Measurements from ENCODE around the gene DGKQ.

DGKQ gene

GRCh38 chr4:1013225-1014073 lies 40.1 kb upstream of the DGKQ start:
- H3K4me3 Mint-ChIP-seq = peak overlapping the region; percentile 13
- H3K36me3 Mint-ChIP-seq = no peaks in the 10 kb centered on the region
- no peaks in the 10 kb centered on the region for H3K9me3 Mint-ChIP-seq (ENCODE audit: low read depth)
- H3K4me1 Mint-ChIP-seq (ENCODE audit: low read depth) = peaks cover 14% of the 10 kb centered on the region
- H3K27me3 Mint-ChIP-seq = peaks cover 3% of the 10 kb centered on the region
- H3K27ac Mint-ChIP-seq = no peak overlapping the region

- Mint-ChIP-seq H3K27ac (no peak overlapping the region), H3K4me3 (peak overlapping the region; percentile 62)
Observed at GRCh38 chr4:1012034-1012739, 38.8 kb upstream of the DGKQ start.

DNA sequence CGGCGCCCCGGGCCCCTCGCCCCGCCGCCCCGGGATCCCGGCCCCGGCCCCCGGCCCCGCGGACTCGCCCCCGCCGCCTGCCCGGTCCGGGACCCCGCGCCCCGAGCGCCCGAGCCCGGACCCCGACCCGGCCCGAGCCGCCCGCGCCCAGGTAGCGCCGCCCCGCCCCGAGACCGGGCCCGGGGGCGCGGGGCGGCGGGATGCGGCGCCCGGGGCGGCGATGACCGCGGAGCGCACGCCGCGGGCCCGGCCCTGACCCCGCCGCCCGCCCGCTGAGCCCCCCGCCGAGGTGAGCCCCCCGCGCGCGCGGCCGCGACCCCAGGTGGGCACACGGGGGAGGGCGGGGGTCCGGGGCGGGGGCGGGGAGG lies 38.3 kb upstream of the DGKQ start:
- H3K27ac Mint-ChIP-seq = no peak overlapping the region
- no peak overlapping the region for H3K4me3 Mint-ChIP-seq
- peaks cover 14% of the 10 kb centered on the region for H3K27me3 Mint-ChIP-seq
- H3K36me3 Mint-ChIP-seq = no peaks in the 10 kb centered on the region
- H3K9me3 Mint-ChIP-seq (ENCODE audit: low read depth) = no peaks in the 10 kb centered on the region
- peaks cover 14% of the 10 kb centered on the region for H3K4me1 Mint-ChIP-seq (ENCODE audit: low read depth)

More at GRCh38 chr4:1012034-1012739, 38.8 kb upstream of the DGKQ start:
- Mint-ChIP-seq H3K36me3 (no peaks in the 10 kb centered on the region), H3K4me1 (ENCODE audit: low read depth) (peaks cover 14% of the 10 kb centered on the region), H3K27me3 (peaks cover 11% of the 10 kb centered on the region), H3K9me3 (ENCODE audit: low read depth) (no peaks in the 10 kb centered on the region)

DNA sequence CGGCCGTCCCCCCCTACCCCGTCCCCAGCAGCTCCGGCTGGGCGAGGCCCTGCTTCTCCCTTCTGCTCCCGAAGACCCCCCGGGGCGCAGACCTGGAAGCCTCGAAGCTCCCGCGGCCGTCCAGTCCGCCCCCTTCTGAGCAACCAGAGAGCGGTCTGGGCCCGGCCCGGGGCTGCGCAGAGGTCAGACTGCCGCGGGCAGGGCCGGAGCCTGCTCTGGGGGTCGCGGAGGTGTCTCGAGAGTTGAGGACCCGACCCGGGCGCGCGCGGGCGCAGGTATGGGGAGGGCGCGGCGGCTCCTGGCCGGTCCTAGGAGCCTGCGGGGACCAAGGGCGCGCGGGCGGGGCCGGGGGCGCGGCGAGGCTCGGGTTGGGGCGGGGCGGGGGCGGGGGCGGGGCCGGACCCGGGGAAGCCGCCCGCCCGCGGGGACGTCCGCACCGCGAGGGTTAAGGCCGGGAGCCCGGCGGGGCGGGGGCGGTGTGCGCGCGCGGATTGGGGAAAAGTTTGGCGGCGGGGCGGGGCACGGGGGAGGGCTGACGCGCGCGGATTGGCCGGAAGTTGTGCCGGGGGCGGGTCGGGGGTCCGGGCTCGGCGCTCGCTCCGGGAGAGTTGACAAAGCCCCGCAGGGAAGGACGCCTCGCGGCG lies 37.8 kb upstream of the DGKQ start, which contains the start of gene FGFRL1:
TSS of gene FGFRL1 (plus strand) at position 605 of the 644 bp plus-strand sequence. CDS start 860 bp downstream, outside the sequence.
- H3K27ac Mint-ChIP-seq = peak within 1 kb of the TSS; percentile 70
- peaks cover 14% of the 10 kb centered on the region for H3K4me1 Mint-ChIP-seq (ENCODE audit: low read depth)
- H3K36me3 Mint-ChIP-seq = no peaks in the 10 kb centered on the region
- H3K9me3 Mint-ChIP-seq (ENCODE audit: low read depth) = no peaks in the 10 kb centered on the region
- peak within 1 kb of the TSS; percentile 86 for H3K4me3 Mint-ChIP-seq
- peaks cover 17% of the 10 kb centered on the region for H3K27me3 Mint-ChIP-seq

DNA sequence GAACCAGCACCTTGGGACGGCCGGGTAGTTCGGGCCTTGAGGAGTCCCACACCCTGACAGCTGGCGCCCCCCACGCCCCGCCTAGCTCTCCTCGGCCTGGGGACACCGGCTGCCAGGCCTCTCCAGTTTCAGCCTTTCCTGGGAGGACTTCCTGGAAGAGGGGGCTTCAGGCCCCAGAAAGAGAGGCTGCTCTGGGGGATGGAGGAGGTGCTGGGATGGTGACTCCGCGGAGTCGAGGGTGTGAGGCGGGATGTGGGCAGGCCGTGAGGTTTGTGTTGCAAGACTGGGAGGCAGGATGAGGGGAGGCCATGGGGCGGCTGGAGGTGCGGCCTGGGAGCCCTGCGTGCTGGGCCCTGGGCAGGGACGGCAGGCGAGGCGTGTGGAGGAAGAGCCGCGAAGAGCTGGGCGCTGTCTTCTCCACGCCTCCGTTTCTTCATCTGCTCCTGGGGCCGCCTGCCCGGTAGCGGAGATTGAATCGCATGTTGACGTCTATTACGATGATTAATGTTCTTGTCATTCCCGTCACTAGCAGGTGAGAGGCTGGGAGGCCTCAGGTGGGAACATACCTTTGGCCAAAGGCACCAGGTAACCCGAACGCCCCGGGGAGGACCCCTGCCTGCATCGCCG lies 37.1 kb upstream of the DGKQ start:
- no peaks in the 10 kb centered on the region for H3K9me3 Mint-ChIP-seq (ENCODE audit: low read depth)

DNA sequence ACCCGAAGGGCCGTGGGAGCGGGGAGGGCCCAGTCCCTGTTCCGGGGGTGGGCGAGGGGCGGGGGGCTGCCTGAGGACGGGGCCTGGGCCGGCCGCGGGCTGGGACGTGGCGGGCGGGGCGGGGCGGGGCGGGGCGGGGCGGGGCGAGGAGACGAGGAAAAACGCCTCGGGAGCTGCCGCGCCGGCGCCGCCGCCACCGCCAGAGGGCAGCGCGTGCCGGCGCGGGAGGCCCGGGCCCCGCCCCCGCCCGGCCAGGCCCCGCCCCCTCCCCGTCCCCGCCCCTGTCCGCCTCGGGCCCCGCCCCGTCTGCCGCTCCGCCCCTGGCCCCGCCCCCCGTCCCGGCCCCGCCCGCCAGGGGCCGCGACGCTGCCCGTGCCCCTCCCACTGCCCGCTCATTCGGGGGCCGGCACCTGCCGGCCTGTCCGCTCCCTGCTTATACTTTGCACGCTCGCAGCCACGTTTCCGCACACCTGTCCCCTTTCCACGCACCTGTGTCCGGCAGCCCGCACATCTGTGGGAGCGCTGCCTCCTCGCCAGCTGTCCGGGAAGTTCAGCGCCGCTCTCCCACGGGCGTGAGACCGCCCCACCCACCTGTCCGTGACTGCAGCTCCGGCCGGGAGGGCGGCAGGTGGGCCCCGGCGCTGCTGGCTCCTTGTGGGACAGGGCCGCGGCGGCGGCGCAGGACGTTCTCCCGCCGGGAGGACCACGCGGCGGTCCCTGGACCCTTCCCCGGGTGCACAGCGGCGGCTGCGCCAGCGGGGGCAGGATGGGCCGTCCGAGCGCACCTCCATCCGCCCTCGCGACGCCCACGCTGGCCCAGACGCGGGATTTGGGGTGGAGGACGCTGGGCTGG lies 36.4 kb upstream of the DGKQ start:
- Mint-ChIP-seq H3K27ac (no peak overlapping the region), H3K36me3 (no peaks in the 10 kb centered on the region), H3K9me3 (ENCODE audit: low read depth) (no peaks in the 10 kb centered on the region), H3K27me3 (peaks cover 18% of the 10 kb centered on the region), H3K4me1 (ENCODE audit: low read depth) (peaks cover 14% of the 10 kb centered on the region), H3K4me3 (peak overlapping the region; percentile 72)

More for the DNA sequence above, 37.1 kb upstream of the DGKQ start:
- Mint-ChIP-seq H3K27me3 (peaks cover 17% of the 10 kb centered on the region), H3K4me3 (peak overlapping the region; percentile 86), H3K4me1 (ENCODE audit: low read depth) (peaks cover 14% of the 10 kb centered on the region), H3K27ac (peak overlapping the region; percentile 70), H3K36me3 (no peaks in the 10 kb centered on the region)

- H3K27ac Mint-ChIP-seq = no peak overlapping the region
- H3K9me3 Mint-ChIP-seq (ENCODE audit: low read depth) = no peaks in the 10 kb centered on the region
- peak overlapping the region; percentile 75 for H3K4me3 Mint-ChIP-seq
- peaks cover 20% of the 10 kb centered on the region for H3K27me3 Mint-ChIP-seq
- no peaks in the 10 kb centered on the region for H3K36me3 Mint-ChIP-seq
- H3K4me1 Mint-ChIP-seq (ENCODE audit: low read depth) = peaks cover 14% of the 10 kb centered on the region
Observed at GRCh38 chr4:1008840-1009541, 35.6 kb upstream of the DGKQ start.

GRCh38 chr4:1006856-1007255 lies 33.5 kb upstream of the DGKQ start:
- H3K9me3 Mint-ChIP-seq (ENCODE audit: low read depth) = no peaks in the 10 kb centered on the region
- no peak overlapping the region for H3K27ac Mint-ChIP-seq
- peaks cover 11% of the 10 kb centered on the region for H3K4me1 Mint-ChIP-seq (ENCODE audit: low read depth)
- H3K4me3 Mint-ChIP-seq = no peak overlapping the region
- H3K36me3 Mint-ChIP-seq = no peaks in the 10 kb centered on the region
- H3K27me3 Mint-ChIP-seq = peaks cover 22% of the 10 kb centered on the region

DNA sequence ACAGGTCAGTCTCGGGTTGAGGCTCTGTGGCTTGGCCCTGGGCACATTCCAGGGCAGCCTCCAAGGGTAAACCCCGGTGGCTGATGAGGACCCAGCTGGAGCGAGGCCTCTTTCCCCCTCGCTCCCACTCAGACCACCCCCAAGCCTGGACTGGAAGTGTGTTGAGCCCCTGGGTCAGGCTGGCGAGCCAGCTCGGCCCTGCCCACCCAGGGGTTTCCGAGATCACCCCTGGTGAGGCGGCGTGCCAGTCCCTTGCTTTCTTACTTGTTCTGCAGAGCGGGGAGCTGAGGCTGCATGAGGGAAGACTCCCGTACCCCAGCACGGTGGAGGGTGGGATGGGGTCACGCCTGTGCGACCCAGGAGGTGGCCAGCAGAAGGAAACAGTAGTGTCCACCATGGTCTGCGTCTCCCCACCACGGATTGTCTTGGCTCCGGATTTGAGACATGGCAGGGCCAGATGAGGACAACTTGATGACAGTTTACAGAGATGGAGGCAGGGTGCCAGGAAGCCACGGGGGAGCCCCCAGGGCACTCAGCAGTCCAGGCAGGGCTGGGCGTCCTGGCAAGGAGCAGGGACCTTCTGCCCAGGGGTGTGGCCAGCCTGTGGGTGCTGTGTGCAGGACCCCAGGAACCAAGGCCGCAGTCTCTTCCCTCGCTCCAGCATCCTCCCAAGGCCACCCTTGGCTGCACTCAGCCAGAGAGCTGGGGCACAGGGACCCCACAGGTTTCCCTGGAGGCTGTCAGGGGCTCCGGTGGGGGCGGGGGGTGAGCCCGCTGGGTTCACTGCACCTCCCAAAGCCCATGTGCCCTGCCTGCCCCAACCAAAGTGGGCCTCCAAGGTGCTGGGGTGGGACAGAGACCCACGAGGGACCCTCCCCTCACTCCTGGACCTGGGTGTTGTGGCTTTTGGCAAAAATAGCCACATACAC lies 31.5 kb upstream of the DGKQ start:
- peaks cover 6% of the 10 kb centered on the region for H3K4me1 Mint-ChIP-seq (ENCODE audit: low read depth)
- no peaks in the 10 kb centered on the region for H3K36me3 Mint-ChIP-seq
- no peak overlapping the region for H3K27ac Mint-ChIP-seq
- H3K9me3 Mint-ChIP-seq (ENCODE audit: low read depth) = no peaks in the 10 kb centered on the region
- H3K27me3 Mint-ChIP-seq = peaks cover 22% of the 10 kb centered on the region
- no peak overlapping the region for H3K4me3 Mint-ChIP-seq

DNA sequence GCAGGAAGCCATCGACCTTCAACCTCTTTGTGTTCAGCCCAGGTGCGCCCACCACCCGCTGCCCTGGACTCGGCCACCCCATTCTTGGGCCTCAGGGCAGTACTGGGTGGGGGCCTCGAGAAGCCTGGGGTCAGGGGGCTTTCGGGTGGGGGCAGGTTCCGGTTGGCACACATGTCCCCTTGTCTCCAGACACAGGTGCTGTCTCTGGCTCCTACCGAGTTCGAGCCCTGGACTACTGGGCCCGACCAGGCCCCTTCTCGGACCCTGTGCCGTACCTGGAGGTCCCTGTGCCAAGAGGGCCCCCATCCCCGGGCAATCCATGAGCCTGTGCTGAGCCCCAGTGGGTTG lies 30.7 kb upstream of the DGKQ start:
- Mint-ChIP-seq H3K4me3 (no peak overlapping the region), H3K36me3 (no peaks in the 10 kb centered on the region), H3K9me3 (ENCODE audit: low read depth) (no peaks in the 10 kb centered on the region), H3K27me3 (peaks cover 24% of the 10 kb centered on the region), H3K27ac (no peak overlapping the region), H3K4me1 (ENCODE audit: low read depth) (peaks cover 8% of the 10 kb centered on the region)

DNA sequence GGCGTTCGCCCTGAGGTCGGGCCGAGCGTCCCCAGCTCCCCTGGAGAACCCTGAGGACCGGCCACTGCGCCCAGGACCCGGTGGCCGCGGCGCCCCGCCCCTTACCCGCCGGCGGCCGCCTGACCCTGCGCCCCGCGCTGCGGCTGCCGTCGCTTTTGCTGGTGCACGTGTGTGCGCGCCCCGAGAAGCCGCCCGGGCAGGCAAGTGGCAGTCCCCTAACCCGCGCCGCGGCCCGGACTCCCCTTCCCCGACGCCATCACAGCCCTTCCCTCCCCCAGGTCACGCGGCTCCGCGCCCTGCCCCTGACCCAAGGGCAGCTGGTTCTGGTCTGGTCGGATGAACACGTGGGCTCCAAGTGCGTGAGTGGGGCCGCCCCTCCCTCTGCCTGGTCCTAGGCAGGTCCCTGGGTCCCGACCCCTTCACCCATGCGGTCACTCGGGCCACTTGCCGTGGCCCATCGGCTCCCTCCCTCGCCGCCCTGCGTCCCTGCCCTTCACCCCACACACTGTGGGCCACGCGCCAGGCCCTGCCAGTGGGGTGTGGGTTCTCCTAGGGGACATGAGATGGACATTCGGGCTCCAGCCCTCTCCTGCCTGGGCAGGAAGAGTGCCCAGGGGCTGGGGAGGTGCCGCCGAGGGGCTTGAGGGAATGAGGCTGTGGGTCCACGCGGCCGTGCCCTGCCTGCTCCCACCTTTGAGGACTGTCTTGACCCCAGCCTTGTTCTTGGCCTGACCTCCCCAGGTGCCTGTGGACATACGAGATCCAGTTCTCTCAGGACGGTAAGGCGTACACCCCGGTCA lies 30.1 kb upstream of the DGKQ start:
- H3K4me1 Mint-ChIP-seq (ENCODE audit: low read depth) = peaks cover 3% of the 10 kb centered on the region
- no peak overlapping the region for H3K4me3 Mint-ChIP-seq
- no peaks in the 10 kb centered on the region for H3K9me3 Mint-ChIP-seq (ENCODE audit: low read depth)
- H3K27me3 Mint-ChIP-seq = peaks cover 23% of the 10 kb centered on the region
- H3K27ac Mint-ChIP-seq = no peak overlapping the region
- H3K36me3 Mint-ChIP-seq = no peaks in the 10 kb centered on the region

DNA sequence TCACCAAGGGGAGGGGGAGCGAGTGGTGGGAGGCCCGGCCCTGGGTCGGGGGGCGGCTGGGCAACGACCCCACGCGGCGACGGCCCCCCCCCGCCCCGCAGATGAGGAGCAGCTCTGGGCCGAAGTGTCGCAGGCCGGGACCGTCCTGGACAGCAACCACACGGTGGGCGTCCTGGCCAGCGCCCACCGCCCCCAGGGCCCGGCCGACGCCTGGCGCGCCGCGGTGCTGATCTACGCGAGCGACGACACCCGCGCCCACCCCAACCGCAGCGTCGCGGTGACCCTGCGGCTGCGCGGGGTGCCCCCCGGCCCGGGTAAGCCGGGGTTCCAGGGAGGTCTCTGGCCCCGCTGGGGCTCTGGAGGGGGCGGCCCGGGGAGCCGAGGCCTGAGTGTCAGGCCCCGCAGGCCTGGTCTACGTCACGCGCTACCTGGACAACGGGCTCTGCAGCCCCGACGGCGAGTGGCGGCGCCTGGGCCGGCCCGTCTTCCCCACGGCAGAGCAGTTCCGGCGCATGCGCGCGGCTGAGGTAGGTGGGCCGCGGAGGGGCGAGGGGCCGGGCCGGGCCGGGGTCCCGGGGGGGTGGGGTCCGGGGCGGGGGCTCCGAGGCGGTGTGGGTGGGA lies 29.4 kb upstream of the DGKQ start:
- H3K27me3 Mint-ChIP-seq = peaks cover 19% of the 10 kb centered on the region
- H3K4me3 Mint-ChIP-seq = no peak overlapping the region
- no peaks in the 10 kb centered on the region for H3K36me3 Mint-ChIP-seq
- no peak overlapping the region for H3K27ac Mint-ChIP-seq
- H3K9me3 Mint-ChIP-seq (ENCODE audit: low read depth) = no peaks in the 10 kb centered on the region
- H3K4me1 Mint-ChIP-seq (ENCODE audit: low read depth) = peaks cover 11% of the 10 kb centered on the region
